Sigmoid colon (tissue), 4 donors: ENCODE data around the gene CHCHD6.

ENCODE experiments used
- EP300 ChIP-seq, 4 donors: sonication (generic); formaldehyde crosslinking; IDR thresholded peaks; one replicate each; pipeline ENCODE4 v1.6.1; 2017; ENCODE audit warnings: antibody characterized with exemption in 4 of 4
- POLR2A ChIP-seq, 2 donors: fragments of 450-650 bp; IDR thresholded peaks; one replicate each; pipeline ENCODE4 v1.6.1; 2016; ENCODE audit warnings: antibody characterized with exemption in 2 of 2, mild to moderate bottlenecking in 2 of 2, moderate library complexity in 2 of 2
- POLR2AphosphoS5 ChIP-seq, 4 donors: sonication (generic); formaldehyde crosslinking; IDR thresholded peaks; one replicate each; pipeline ENCODE4 v1.6.1; 2017; ENCODE audit warnings: antibody characterized with exemption in 4 of 4
- TF ChIP-seq, protein P1 (sequence below), 4 experiments: fragments of 450-650 bp in 3 of 4; fragments of 200-600 bp in 1 of 4; IDR thresholded peaks; one replicate each; pipeline ENCODE4 v1.5.1; 2016 to 2019; ENCODE audit warnings: antibody characterized with exemption in 4 of 4, mild to moderate bottlenecking in 3 of 4, moderate library complexity in 2 of 4

- no peak for TF ChIP-seq EP300 (IDR thresholded peaks at IDR 0.05)
- TF ChIP-seq, protein P1, sequence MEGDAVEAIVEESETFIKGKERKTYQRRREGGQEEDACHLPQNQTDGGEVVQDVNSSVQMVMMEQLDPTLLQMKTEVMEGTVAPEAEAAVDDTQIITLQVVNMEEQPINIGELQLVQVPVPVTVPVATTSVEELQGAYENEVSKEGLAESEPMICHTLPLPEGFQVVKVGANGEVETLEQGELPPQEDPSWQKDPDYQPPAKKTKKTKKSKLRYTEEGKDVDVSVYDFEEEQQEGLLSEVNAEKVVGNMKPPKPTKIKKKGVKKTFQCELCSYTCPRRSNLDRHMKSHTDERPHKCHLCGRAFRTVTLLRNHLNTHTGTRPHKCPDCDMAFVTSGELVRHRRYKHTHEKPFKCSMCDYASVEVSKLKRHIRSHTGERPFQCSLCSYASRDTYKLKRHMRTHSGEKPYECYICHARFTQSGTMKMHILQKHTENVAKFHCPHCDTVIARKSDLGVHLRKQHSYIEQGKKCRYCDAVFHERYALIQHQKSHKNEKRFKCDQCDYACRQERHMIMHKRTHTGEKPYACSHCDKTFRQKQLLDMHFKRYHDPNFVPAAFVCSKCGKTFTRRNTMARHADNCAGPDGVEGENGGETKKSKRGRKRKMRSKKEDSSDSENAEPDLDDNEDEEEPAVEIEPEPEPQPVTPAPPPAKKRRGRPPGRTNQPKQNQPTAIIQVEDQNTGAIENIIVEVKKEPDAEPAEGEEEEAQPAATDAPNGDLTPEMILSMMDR (IDR thresholded peaks at IDR 0.05), result no peak
- no peak for TF ChIP-seq POLR2A (IDR thresholded peaks at IDR 0.05)
- TF ChIP-seq POLR2AphosphoS5 (IDR thresholded peaks at IDR 0.05), result no peak
Measured at GRCh38 chr3:126816986-126817777, 113.1 kb downstream of the CHCHD6 start.
